ENCODE results near the gene PEAR1. TPM values are rescaled to one million over a fixed set of nuclear protein-coding genes. Genes with fewer than 3 reads are reported as not detected.

Gene PEAR1
- total and polyA plus RNA-seq, 9 donors: 4.3 to 21.2 (median 13.4) TPM

DNA sequence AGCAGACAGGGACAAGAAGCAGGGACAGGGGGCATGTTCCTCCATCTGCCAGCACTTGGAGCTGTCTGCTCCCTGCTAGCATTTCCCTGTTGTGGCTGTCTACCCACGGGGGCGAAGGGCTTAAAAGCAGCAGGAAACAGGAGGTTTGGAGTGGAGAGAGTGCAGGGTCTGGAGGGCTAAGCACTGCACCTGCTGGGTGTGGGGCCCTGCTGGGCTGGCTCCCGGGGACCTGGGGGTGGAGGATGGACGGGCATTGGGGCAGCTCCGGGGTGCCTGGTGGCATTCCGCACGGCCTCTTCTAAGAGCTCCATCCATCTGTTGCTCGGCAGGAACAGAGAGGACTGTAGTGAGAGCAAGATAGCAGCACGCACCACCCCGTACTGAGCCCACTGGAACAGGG, 48.2 kb downstream of the PEAR1 start:
- no peak overlapping the region for H3K4me3 ChIP-seq
- no peaks in the 10 kb centered on the region for H3K36me3 ChIP-seq
- 85 to 90% (median 89%) methylated on average over 10 of the region's 10 CpGs for WGBS, 3 donors
- DNase-seq: peak in 1 of 5 donors; percentile 26
- no peaks in the 10 kb centered on the region for H3K9me3 ChIP-seq
- H3K27ac ChIP-seq: no peak overlapping the region
- H3K4me1 ChIP-seq (ENCODE audit: insufficient read depth): no peaks in the 10 kb centered on the region
- intact Hi-C loops (cut with DNase I): no loop called here
- H3K27me3 ChIP-seq: no peaks in the 10 kb centered on the region
- no peak for TF ChIP-seq POLR2A (IDR thresholded peaks at IDR 0.05)
- TF ChIP-seq, protein P1, sequence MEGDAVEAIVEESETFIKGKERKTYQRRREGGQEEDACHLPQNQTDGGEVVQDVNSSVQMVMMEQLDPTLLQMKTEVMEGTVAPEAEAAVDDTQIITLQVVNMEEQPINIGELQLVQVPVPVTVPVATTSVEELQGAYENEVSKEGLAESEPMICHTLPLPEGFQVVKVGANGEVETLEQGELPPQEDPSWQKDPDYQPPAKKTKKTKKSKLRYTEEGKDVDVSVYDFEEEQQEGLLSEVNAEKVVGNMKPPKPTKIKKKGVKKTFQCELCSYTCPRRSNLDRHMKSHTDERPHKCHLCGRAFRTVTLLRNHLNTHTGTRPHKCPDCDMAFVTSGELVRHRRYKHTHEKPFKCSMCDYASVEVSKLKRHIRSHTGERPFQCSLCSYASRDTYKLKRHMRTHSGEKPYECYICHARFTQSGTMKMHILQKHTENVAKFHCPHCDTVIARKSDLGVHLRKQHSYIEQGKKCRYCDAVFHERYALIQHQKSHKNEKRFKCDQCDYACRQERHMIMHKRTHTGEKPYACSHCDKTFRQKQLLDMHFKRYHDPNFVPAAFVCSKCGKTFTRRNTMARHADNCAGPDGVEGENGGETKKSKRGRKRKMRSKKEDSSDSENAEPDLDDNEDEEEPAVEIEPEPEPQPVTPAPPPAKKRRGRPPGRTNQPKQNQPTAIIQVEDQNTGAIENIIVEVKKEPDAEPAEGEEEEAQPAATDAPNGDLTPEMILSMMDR (IDR thresholded peaks at IDR 0.05): no peak
- TF ChIP-seq EP300 (IDR thresholded peaks at IDR 0.05): no peak

DNA sequence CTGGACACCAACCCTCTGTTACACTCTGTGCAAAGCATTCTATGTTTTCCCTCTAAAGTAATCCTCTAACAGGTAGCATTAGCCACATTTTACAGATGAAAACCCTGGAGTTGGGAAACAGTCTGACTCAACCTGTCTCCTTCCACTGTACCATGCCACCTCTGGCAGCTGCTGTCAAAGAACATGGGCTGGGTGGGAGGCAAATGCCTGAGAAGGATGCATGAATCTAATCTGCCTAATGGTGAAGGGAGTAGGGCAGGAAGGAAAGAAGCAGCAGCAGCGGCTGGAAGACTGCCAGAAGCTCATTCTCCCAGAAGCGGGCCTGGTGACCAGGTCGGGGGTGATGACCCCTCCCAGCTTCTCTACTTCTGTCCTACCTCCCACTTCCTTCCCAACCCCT, 48.7 kb downstream of the PEAR1 start:
- Histone ChIP-seq H3K4me1 (ENCODE audit: insufficient read depth) (no peaks in the 10 kb centered on the region), H3K9me3 (no peaks in the 10 kb centered on the region), H3K36me3 (no peaks in the 10 kb centered on the region), H3K27ac (no peak overlapping the region), H3K27me3 (no peaks in the 10 kb centered on the region), H3K4me3 (no peak overlapping the region)
- peak in 1 of 5 donors; percentile 29 for DNase-seq
- intact Hi-C loops (cut with DNase I): no loop called here
- 51 to 64% (median 64%) methylated on average over 3 of the region's 3 CpGs for WGBS, 3 donors
- TF ChIP-seq POLR2A (IDR thresholded peaks at IDR 0.05) (no peak), EP300 (IDR thresholded peaks at IDR 0.05) (no peak)
- TF ChIP-seq, protein P1 (IDR thresholded peaks at IDR 0.05): no peak

DNA sequence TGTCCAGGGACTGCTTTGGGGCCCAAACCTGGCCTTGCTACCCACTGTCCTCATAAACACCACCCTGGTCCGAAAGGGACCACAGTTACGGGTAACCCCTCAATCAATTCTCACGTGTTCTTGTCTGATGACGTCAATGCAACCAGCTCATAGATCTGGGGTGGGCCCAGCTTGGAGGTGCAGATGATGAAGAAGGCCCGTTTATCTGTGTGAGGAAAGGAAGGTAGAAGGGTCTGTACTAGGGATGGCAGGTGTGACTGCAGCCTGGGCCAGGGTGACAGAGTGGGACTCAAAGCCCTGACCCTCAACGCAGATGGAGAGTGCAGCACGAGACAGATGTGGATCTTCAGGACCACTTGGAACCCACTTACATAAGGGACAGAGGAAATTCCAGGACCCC, 49.1 kb downstream of the PEAR1 start:
- intact Hi-C loops (cut with DNase I): no loop called here
- H3K4me3 ChIP-seq: no peak overlapping the region
- H3K9me3 ChIP-seq: no peaks in the 10 kb centered on the region
- H3K27ac ChIP-seq: no peak overlapping the region
- TF ChIP-seq EP300 (IDR thresholded peaks at IDR 0.05) (no peak), POLR2A (IDR thresholded peaks at IDR 0.05) (no peak)
- TF ChIP-seq, protein P1 (IDR thresholded peaks at IDR 0.05): no peak
- 79 to 82% (median 80%) methylated on average over 7 of the region's 7 CpGs for WGBS, 3 donors
- no peaks in the 10 kb centered on the region for H3K27me3 ChIP-seq
- no peaks in the 10 kb centered on the region for H3K36me3 ChIP-seq
- DNase-seq: peak in 1 of 5 donors; percentile 14
- no peaks in the 10 kb centered on the region for H3K4me1 ChIP-seq (ENCODE audit: insufficient read depth)

DNA sequence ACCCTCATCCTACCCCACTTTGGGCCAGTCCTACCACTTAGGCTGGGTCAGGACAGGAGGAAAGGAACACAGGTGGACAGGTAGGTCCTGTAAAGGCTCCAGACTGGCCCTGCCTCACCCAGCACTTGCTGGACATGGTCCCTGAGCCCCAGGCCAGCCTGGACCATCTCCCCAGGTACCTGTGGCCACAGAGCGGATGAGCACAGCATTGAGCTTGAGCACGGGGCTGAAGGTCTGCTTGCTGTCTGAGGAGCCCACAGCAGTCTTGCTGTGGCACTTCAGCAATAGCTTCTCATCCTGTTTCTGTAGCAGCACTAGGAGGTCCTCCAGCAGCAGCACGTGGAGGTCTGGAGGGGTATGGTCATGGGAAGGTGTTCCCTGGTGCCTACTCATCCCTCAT, 50.2 kb downstream of the PEAR1 start:
- WGBS, 3 donors: 89 to 100% (median 94%) methylated on average over 3 of the region's 3 CpGs
- Histone ChIP-seq H3K36me3 (no peaks in the 10 kb centered on the region), H3K4me1 (ENCODE audit: insufficient read depth) (no peaks in the 10 kb centered on the region), H3K9me3 (no peaks in the 10 kb centered on the region), H3K27ac (no peak overlapping the region), H3K27me3 (no peaks in the 10 kb centered on the region), H3K4me3 (no peak overlapping the region)
- intact Hi-C loops (cut with DNase I): no loop called here
- TF ChIP-seq EP300 (IDR thresholded peaks at IDR 0.05): no peak
- TF ChIP-seq POLR2A (IDR thresholded peaks at IDR 0.05): no peak
- TF ChIP-seq, protein P1 (IDR thresholded peaks at IDR 0.05): no peak
- peak in 1 of 5 donors; percentile 20 for DNase-seq

All from ovary (tissue), 9 donors.